NCI-H128 (cell line): ENCODE data around the gene FOXE1.

Experiments
- DNase-seq: peaks from one replicate; lab custom pipeline; 2025; ENCODE audit not compliant: unreplicated experiment; lab: John Stamatoyannopoulos, UW

The FOXE1 gene

GRCh38 chr9:97848215-97848479, 4.9 kb upstream of the FOXE1 start:
- DNase-seq = no peak

- no peak for DNase-seq
Observed at GRCh38 chr9:97848480-97849237, 4.4 kb upstream of the FOXE1 start.

GRCh38 chr9:97849980-97850379, 3.0 kb upstream of the FOXE1 start:
- DNase-seq = no peak

GRCh38 chr9:97850746-97851445, 2.1 kb upstream of the FOXE1 start:
- DNase-seq = no peak

GRCh38 chr9:97851446-97851883, 1.6 kb upstream of the FOXE1 start:
- DNase-seq = no peak

- no peak for DNase-seq
Observed at GRCh38 chr9:97852001-97852398, 1.0 kb upstream of the FOXE1 start.

- no peak for DNase-seq
Observed at GRCh38 chr9:97852399-97853055, 499 bp upstream of the FOXE1 start.

GRCh38 chr9:97853844-97854695, 1.0 kb downstream of the FOXE1 start:
- DNase-seq = peak; percentile 50

- DNase-seq = no peak
Observed at GRCh38 chr9:97854696-97855485, 1.9 kb downstream of the FOXE1 start.

- no peak for DNase-seq
Observed at GRCh38 chr9:97855486-97855875, 2.5 kb downstream of the FOXE1 start.

GRCh38 chr9:97855899-97856298, 2.9 kb downstream of the FOXE1 start:
- no peak for DNase-seq

GRCh38 chr9:97856857-97857605, 4.0 kb downstream of the FOXE1 start:
- DNase-seq = no peak

- DNase-seq = no peak
Observed at GRCh38 chr9:97857606-97858392, 4.8 kb downstream of the FOXE1 start.

GRCh38 chr9:97858393-97858713, 5.3 kb downstream of the FOXE1 start:
- no peak for DNase-seq

GRCh38 chr9:97858826-97859225, 5.8 kb downstream of the FOXE1 start:
- no peak for DNase-seq

- no peak for DNase-seq
Observed at GRCh38 chr9:97859346-97859745, 6.3 kb downstream of the FOXE1 start.

GRCh38 chr9:97860451-97861147, 7.6 kb downstream of the FOXE1 start:
- DNase-seq = no peak

- no peak for DNase-seq
Observed at GRCh38 chr9:97861148-97861475, 8.1 kb downstream of the FOXE1 start.

GRCh38 chr9:97863314-97863713, 10.3 kb downstream of the FOXE1 start:
- no peak for DNase-seq
